Measurements from ENCODE around the gene ETFDH.

DNA sequence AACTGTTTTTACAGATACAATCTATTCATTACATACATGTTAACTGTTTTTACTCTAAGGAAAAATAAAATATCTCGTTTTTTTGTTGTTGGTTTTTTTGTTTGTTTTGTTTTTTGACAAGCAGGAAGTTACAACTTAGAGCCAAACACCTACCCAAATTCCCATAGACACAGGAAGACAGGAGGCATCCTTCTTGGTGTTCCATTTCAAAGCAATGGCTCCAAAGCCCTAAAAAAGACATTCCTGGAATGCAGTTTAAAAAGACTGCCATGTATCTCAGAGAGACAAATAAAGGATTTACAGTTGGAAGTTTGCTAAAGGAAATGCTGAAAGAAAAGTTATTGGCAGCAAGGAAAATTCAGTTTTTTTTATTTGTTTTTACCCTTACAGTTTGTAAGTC lies 16.7 kb downstream of the ETFDH start:
- no peak for TF ChIP-seq ZC3H10 (CRISPR knock-in tag; IDR thresholded peaks at IDR 0.05)
- TF ChIP-seq ESRRG (CRISPR knock-in tag; IDR thresholded peaks at IDR 0.05), result no peak
- no peak for TF ChIP-seq BACH2 (CRISPR knock-in tag; IDR thresholded peaks at IDR 0.05; ENCODE audit: borderline replicate concordance)
- TF ChIP-seq, protein P1, sequence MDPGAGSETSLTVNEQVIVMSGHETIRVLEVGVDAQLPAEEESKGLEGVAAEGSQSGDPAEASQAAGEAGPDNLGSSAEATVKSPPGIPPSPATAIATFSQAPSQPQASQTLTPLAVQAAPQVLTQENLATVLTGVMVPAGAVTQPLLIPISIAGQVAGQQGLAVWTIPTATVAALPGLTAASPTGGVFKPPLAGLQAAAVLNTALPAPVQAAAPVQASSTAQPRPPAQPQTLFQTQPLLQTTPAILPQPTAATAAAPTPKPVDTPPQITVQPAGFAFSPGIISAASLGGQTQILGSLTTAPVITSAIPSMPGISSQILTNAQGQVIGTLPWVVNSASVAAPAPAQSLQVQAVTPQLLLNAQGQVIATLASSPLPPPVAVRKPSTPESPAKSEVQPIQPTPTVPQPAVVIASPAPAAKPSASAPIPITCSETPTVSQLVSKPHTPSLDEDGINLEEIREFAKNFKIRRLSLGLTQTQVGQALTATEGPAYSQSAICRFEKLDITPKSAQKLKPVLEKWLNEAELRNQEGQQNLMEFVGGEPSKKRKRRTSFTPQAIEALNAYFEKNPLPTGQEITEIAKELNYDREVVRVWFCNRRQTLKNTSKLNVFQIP (CRISPR knock-in tag; IDR thresholded peaks at IDR 0.05; ENCODE audit: borderline replicate concordance, low read depth), result no peak
- TF ChIP-seq ZNF8 (CRISPR knock-in tag; IDR thresholded peaks at IDR 0.05), result no peak
- TF ChIP-seq TOX (CRISPR knock-in tag; IDR thresholded peaks at IDR 0.05; ENCODE audit: borderline replicate concordance), result no peak
- TF ChIP-seq CREB5 (CRISPR knock-in tag; IDR thresholded peaks at IDR 0.05; ENCODE audit: low read depth), result no peak
- no peak for TF ChIP-seq ZFP30 (CRISPR knock-in tag; IDR thresholded peaks at IDR 0.05)
- no peak for TF ChIP-seq ZFP3 (CRISPR knock-in tag; IDR thresholded peaks at IDR 0.05)
- no peak for TF ChIP-seq ISL1 (CRISPR knock-in tag; IDR thresholded peaks at IDR 0.05)
- no peak for TF ChIP-seq RARB (CRISPR knock-in tag; IDR thresholded peaks at IDR 0.05)
